ENCODE data around the gene FGD4. TPM values are rescaled to one million over a fixed set of nuclear protein-coding genes. Genes with fewer than 3 reads are reported as not detected.

FGD4 gene
- total RNA-seq, 1 experiment from 2014 or later = 30.5 TPM

DNA sequence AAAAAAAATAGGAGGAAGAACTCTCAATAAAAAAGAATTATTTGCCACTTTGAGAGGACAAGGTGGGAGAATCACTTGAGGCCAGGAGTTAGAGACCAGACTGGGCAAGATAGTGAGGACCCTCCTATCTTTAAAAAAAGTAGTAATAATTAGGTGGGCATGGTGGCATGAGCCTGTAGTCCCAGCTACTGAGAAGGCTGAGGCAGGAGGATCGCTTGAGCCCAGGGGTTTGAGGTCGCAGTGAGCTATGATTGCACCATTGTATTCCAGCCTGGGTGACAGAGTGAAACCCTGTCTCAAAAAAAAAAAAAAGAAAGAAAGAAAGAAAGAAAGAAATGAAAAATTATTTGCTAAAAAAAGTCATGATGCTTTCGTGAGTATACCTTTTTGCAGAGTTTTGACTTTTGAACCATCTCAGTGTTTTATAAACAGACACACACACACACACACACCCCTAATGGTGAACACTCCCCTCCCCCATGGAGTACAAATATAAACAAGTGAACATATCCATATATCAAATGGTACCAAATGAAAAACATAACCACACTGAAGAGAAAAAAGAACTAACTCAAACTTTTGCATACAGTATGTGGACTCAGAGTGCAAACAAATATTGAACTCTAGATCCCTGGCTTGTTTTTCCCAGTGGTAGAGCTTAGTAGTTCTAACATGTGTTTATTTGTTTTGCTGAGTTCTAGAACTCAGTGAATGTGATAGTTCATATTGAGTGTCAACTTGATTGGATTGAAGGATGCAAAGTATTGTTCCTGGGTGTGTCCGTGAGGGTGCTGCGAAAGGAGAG, 252.0 kb downstream of the FGD4 start:
- in situ Hi-C loops (cut with HindIII; ENCODE audit: low pct_unique_long_range_greater_than_20kb, low sequenced_read_pairs) = no loop called here
- DNase-seq (ENCODE audit: low read depth, low spot score) = no peak

GRCh38 chr12:32651956-32652210, 252.5 kb downstream of the FGD4 start:
- in situ Hi-C loops (cut with HindIII; ENCODE audit: low pct_unique_long_range_greater_than_20kb, low sequenced_read_pairs) = no loop called here
- no peak for DNase-seq (ENCODE audit: low read depth, low spot score)

- in situ Hi-C loops (cut with HindIII; ENCODE audit: low pct_unique_long_range_greater_than_20kb, low sequenced_read_pairs) = no loop called here
- no peak for DNase-seq (ENCODE audit: low read depth, low spot score)
Observed at GRCh38 chr12:32659908-32660440, 260.6 kb downstream of the FGD4 start.

GRCh38 chr12:32661706-32662105, 262.3 kb downstream of the FGD4 start:
- no peak for DNase-seq (ENCODE audit: low read depth, low spot score)
- in situ Hi-C loops (cut with HindIII; ENCODE audit: low pct_unique_long_range_greater_than_20kb, low sequenced_read_pairs) = no loop called here

- in situ Hi-C loops (cut with HindIII; ENCODE audit: low pct_unique_long_range_greater_than_20kb, low sequenced_read_pairs) = no loop called here
- DNase-seq (ENCODE audit: low read depth, low spot score) = no peak
Observed at GRCh38 chr12:32662665-32663064, 263.3 kb downstream of the FGD4 start.

DNA sequence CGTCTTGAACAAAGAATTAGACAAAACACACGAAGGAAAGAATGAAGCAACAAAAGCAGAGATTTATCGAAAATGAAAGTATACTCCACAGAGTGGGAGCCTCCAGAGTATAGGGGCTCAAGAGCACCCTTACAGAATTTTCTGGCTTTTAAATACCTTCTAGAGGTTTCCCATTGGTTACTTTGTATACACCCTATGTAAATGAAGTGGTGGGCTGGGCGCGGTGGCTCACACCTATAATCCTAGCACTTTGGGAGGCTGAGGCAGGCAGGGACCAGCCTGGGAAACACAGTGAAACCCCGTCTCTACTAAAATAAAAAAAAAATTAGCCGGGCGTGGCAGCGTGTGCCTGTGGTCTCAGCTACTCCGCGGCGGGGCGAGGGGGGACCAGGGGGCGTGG, 266.7 kb downstream of the FGD4 start:
- in situ Hi-C loops (cut with HindIII; ENCODE audit: low pct_unique_long_range_greater_than_20kb, low sequenced_read_pairs) = no loop called here
- no peak for DNase-seq (ENCODE audit: low read depth, low spot score)

- in situ Hi-C loops (cut with HindIII; ENCODE audit: low pct_unique_long_range_greater_than_20kb, low sequenced_read_pairs) = no loop called here
- no peak for DNase-seq (ENCODE audit: low read depth, low spot score)
Observed at GRCh38 chr12:32669584-32669983, 270.2 kb downstream of the FGD4 start.

- DNase-seq (ENCODE audit: low read depth, low spot score) = peak; percentile 73
- in situ Hi-C loops (cut with HindIII; ENCODE audit: low pct_unique_long_range_greater_than_20kb, low sequenced_read_pairs) = no loop called here
Observed at GRCh38 chr12:32671930-32672780, 272.8 kb downstream of the FGD4 start.

DNA sequence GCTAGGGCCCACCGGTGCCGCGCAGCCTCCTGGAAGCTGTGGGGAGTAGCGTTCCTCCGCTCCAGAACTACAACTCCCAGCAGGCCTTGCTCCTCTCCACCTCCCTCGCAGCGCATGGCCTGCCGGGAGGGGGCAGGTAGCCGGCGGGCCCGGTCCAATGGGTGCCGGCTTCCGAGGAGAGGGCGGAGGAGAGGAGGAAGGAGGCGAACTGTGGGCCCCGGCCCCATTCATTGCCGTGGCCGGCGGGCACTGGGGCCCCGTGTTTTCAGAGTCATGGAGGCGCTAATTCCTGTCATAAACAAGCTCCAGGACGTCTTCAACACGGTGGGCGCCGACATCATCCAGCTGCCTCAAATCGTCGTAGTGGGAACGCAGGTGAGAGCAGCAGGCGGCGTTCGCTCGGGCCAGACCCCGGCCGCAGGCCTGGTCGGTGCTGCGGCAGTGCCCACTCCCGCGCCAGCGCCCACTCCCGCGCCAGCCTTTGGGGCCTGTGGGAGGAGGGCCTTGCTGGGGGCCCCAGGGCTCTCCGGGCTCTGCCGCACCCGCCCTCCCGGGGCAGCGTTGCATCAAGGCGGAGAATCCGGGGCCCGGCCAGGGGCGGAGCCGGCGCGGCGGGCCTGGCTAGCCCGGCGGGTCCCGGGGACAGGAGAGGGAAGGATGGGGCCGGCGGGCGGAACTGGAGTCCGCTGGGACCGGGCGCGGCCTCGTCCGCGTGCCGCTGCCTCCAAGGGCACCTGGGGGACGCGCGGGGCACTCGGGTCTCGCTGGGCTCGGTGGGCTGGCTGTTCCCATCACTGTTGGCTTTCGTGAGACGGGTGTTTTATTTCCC, 279.9 kb downstream of the FGD4 start, which contains the start of gene DNM1L:
Gene DNM1L, plus strand, starts transcription at position 211 of the 829 bp plus-strand sequence. Its CDS starts 63 bp downstream, at position 274.
- peak; percentile 97 for DNase-seq (ENCODE audit: low read depth, low spot score)
- in situ Hi-C loops (cut with HindIII; ENCODE audit: low pct_unique_long_range_greater_than_20kb, low sequenced_read_pairs) = no loop called here

DNA sequence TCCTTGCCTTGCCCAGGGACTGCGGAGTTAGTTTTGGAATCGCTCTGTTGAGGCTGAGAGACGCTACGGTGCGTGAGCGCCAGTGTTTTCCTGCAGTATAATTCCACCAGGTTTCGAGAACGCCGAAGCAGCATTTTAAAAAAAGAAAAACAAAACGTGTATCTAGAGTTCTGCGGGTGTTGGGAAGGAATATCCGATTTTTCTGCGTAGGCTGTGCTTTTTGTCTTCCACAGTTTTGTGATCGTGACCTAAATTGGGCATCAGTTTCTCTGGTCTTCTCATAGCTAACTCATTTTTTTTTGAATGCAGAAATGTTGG, 280.5 kb downstream of the FGD4 start:
- DNase-seq (ENCODE audit: low read depth, low spot score) = no peak
- in situ Hi-C loops (cut with HindIII; ENCODE audit: low pct_unique_long_range_greater_than_20kb, low sequenced_read_pairs) = no loop called here

GRCh38 chr12:32680787-32681186, 281.4 kb downstream of the FGD4 start:
- in situ Hi-C loops (cut with HindIII; ENCODE audit: low pct_unique_long_range_greater_than_20kb, low sequenced_read_pairs) = no loop called here
- DNase-seq (ENCODE audit: low read depth, low spot score) = no peak

DNA sequence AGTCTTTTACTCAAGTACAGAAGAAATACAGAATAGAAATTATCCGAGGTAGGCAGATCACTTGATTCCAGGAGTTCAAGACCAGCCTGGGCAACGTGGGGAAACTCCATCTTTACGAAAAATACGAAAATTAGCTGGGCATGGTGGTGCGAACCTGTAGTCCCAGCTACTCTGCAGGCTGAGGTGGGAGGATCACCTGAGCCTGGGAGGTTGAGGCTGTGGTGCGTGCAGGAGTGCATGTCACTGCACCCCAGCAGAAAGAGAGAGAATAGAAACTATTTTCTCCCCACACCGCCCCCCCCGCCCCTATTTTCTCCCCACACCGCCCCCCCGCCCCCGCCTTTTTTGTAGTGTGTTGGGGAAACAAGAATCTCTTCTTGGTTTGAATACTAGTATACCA, 281.9 kb downstream of the FGD4 start:
- no peak for DNase-seq (ENCODE audit: low read depth, low spot score)
- in situ Hi-C loops (cut with HindIII; ENCODE audit: low pct_unique_long_range_greater_than_20kb, low sequenced_read_pairs) = no loop called here

DNA sequence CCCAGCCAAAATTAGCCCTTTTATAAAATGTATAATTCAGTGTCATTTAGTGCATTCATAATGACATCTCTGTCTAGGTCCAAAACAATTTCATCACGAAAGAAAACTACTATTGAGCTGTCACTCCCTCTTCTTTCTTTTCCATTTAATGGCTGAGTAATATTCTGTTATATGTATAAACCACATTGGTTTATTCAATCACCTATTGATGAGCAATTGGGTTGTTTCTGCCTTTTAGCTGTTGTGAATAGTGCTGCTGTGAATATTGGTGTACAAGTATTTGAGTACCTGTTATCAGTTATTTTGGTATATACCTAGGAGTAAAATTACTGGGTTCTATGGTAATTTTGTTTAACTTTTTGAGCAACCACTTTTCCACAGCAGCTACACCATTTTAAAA, 287.0 kb downstream of the FGD4 start:
- no peak for DNase-seq (ENCODE audit: low read depth, low spot score)
- in situ Hi-C loops (cut with HindIII; ENCODE audit: low pct_unique_long_range_greater_than_20kb, low sequenced_read_pairs) = no loop called here

DNA sequence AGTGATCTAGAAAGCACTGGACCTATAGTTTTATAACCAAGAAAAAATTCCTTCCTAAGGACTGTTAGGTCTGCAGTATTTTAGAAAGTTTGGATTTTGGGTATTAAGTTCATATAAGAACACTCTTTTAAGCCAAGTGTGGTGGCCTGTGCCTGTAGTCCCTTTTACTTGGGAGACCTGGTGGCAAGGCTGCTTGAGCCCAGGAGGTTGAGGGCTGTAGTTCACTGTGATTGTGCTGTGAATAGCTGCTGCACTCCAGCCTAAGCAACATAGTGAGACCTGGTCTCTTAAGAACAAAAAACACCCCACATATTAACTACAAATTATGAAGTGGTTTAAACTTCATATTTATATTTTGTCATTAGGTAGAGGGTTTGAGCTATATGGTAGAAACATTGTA, 289.4 kb downstream of the FGD4 start:
- in situ Hi-C loops (cut with HindIII; ENCODE audit: low pct_unique_long_range_greater_than_20kb, low sequenced_read_pairs) = no loop called here
- DNase-seq (ENCODE audit: low read depth, low spot score) = no peak

- in situ Hi-C loops (cut with HindIII; ENCODE audit: low pct_unique_long_range_greater_than_20kb, low sequenced_read_pairs) = no loop called here
- no peak for DNase-seq (ENCODE audit: low read depth, low spot score)
Observed at GRCh38 chr12:32690927-32691326, 291.6 kb downstream of the FGD4 start.

- no peak for DNase-seq (ENCODE audit: low read depth, low spot score)
- in situ Hi-C loops (cut with HindIII; ENCODE audit: low pct_unique_long_range_greater_than_20kb, low sequenced_read_pairs) = no loop called here
Observed at GRCh38 chr12:32692358-32692757, 293.0 kb downstream of the FGD4 start.

GRCh38 chr12:32693036-32693435, 293.7 kb downstream of the FGD4 start:
- no peak for DNase-seq (ENCODE audit: low read depth, low spot score)
- in situ Hi-C loops (cut with HindIII; ENCODE audit: low pct_unique_long_range_greater_than_20kb, low sequenced_read_pairs) = no loop called here

All from SK-MEL-5 (cell line).